ENCODE data around the gene C1QC.
"Not testable (repeated sequence)": the region's sequence is repeated elsewhere in the genome, so short reads cannot be mapped to it uniquely, and the experiment has no call there.

The C1QC gene

GRCh38 chr1:22673486-22674409 lies 30.3 kb downstream of the C1QC start:
- no peak overlapping the region for H3K9ac ChIP-seq (ENCODE audit: low read length)
- no peak overlapping the region for H3K27ac ChIP-seq (ENCODE audit: low read length)
- H3K27me3 ChIP-seq (ENCODE audit: control insufficient read depth, insufficient read depth, low read length) = no peaks in the 10 kb centered on the region
- peaks cover 8% of the 10 kb centered on the region for H3K4me1 ChIP-seq (ENCODE audit: control insufficient read depth, low read depth, low read length)
- no peaks in the 10 kb centered on the region for H3K36me3 ChIP-seq (ENCODE audit: control insufficient read depth, low read depth, low read length)
- H3K9me3 ChIP-seq (ENCODE audit: control insufficient read depth, low read depth, low read length) = no peaks in the 10 kb centered on the region
- H3K4me3 ChIP-seq (ENCODE audit: low read length) = peak overlapping the region; percentile 31

- no peaks in the 10 kb centered on the region for H3K36me3 ChIP-seq (ENCODE audit: control insufficient read depth, low read depth, low read length)
- peaks cover 8% of the 10 kb centered on the region for H3K4me1 ChIP-seq (ENCODE audit: control insufficient read depth, low read depth, low read length)
- no peaks in the 10 kb centered on the region for H3K9me3 ChIP-seq (ENCODE audit: control insufficient read depth, low read depth, low read length)
- H3K4me3 ChIP-seq (ENCODE audit: low read length) = no peak overlapping the region
- no peak overlapping the region for H3K9ac ChIP-seq (ENCODE audit: low read length)
- H3K27me3 ChIP-seq (ENCODE audit: control insufficient read depth, insufficient read depth, low read length) = no peaks in the 10 kb centered on the region
- no peak overlapping the region for H3K27ac ChIP-seq (ENCODE audit: low read length)
These were observed 30.9 kb downstream of the C1QC start for GRCh38 chr1:22674410-22674749.

- not testable (repeated sequence) for H3K36me3 ChIP-seq (ENCODE audit: control insufficient read depth, low read depth, low read length); H3K9me3 ChIP-seq (ENCODE audit: control insufficient read depth, low read depth, low read length); H3K9ac ChIP-seq (ENCODE audit: low read length); H3K4me1 ChIP-seq (ENCODE audit: control insufficient read depth, low read depth, low read length); H3K4me3 ChIP-seq (ENCODE audit: low read length); H3K27ac ChIP-seq (ENCODE audit: low read length); H3K27me3 ChIP-seq (ENCODE audit: control insufficient read depth, insufficient read depth, low read length)
These were observed 32.7 kb downstream of the C1QC start for GRCh38 chr1:22676151-22676550.

GRCh38 chr1:22676916-22677583 lies 33.6 kb downstream of the C1QC start:
- no peak overlapping the region for H3K27ac ChIP-seq (ENCODE audit: low read length)
- no peaks in the 10 kb centered on the region for H3K27me3 ChIP-seq (ENCODE audit: control insufficient read depth, insufficient read depth, low read length)

GRCh38 chr1:22677931-22678896 lies 34.8 kb downstream of the C1QC start:
- no peaks in the 10 kb centered on the region for H3K9me3 ChIP-seq (ENCODE audit: control insufficient read depth, low read depth, low read length)
- H3K4me1 ChIP-seq (ENCODE audit: control insufficient read depth, low read depth, low read length) = peaks cover 6% of the 10 kb centered on the region
- H3K9ac ChIP-seq (ENCODE audit: low read length) = no peak overlapping the region
- no peak overlapping the region for H3K27ac ChIP-seq (ENCODE audit: low read length)
- no peaks in the 10 kb centered on the region for H3K27me3 ChIP-seq (ENCODE audit: control insufficient read depth, insufficient read depth, low read length)
- no peaks in the 10 kb centered on the region for H3K36me3 ChIP-seq (ENCODE audit: control insufficient read depth, low read depth, low read length)
- H3K4me3 ChIP-seq (ENCODE audit: low read length) = no peak overlapping the region

More at GRCh38 chr1:22676916-22677583, 33.6 kb downstream of the C1QC start:
- no peak overlapping the region for H3K4me3 ChIP-seq (ENCODE audit: low read length)
- H3K9ac ChIP-seq (ENCODE audit: low read length) = no peak overlapping the region
- H3K9me3 ChIP-seq (ENCODE audit: control insufficient read depth, low read depth, low read length) = no peaks in the 10 kb centered on the region
- H3K4me1 ChIP-seq (ENCODE audit: control insufficient read depth, low read depth, low read length) = peaks cover 8% of the 10 kb centered on the region
- no peaks in the 10 kb centered on the region for H3K36me3 ChIP-seq (ENCODE audit: control insufficient read depth, low read depth, low read length)

- Histone ChIP-seq H3K27me3 (ENCODE audit: control insufficient read depth, insufficient read depth, low read length) (no peaks in the 10 kb centered on the region), H3K36me3 (ENCODE audit: control insufficient read depth, low read depth, low read length) (no peaks in the 10 kb centered on the region), H3K9me3 (ENCODE audit: control insufficient read depth, low read depth, low read length) (no peaks in the 10 kb centered on the region), H3K4me1 (ENCODE audit: control insufficient read depth, low read depth, low read length) (peaks cover 5% of the 10 kb centered on the region), H3K4me3 (ENCODE audit: low read length) (no peak overlapping the region), H3K9ac (ENCODE audit: low read length) (no peak overlapping the region), H3K27ac (ENCODE audit: low read length) (no peak overlapping the region)
These were observed 37.3 kb downstream of the C1QC start for GRCh38 chr1:22680726-22681125.

GRCh38 chr1:22681556-22682276 lies 38.3 kb downstream of the C1QC start:
- H3K9ac ChIP-seq (ENCODE audit: low read length) = no peak overlapping the region
- no peak overlapping the region for H3K4me3 ChIP-seq (ENCODE audit: low read length)
- H3K9me3 ChIP-seq (ENCODE audit: control insufficient read depth, low read depth, low read length) = no peaks in the 10 kb centered on the region
- H3K27me3 ChIP-seq (ENCODE audit: control insufficient read depth, insufficient read depth, low read length) = no peaks in the 10 kb centered on the region
- no peak overlapping the region for H3K27ac ChIP-seq (ENCODE audit: low read length)
- H3K4me1 ChIP-seq (ENCODE audit: control insufficient read depth, low read depth, low read length) = peaks cover 5% of the 10 kb centered on the region
- no peaks in the 10 kb centered on the region for H3K36me3 ChIP-seq (ENCODE audit: control insufficient read depth, low read depth, low read length)

- Histone ChIP-seq H3K36me3 (ENCODE audit: control insufficient read depth, low read depth, low read length) (no peaks in the 10 kb centered on the region), H3K27me3 (ENCODE audit: control insufficient read depth, insufficient read depth, low read length) (no peaks in the 10 kb centered on the region), H3K4me1 (ENCODE audit: control insufficient read depth, low read depth, low read length) (no peaks in the 10 kb centered on the region), H3K9ac (ENCODE audit: low read length) (no peak overlapping the region), H3K9me3 (ENCODE audit: control insufficient read depth, low read depth, low read length) (no peaks in the 10 kb centered on the region), H3K4me3 (ENCODE audit: low read length) (no peak overlapping the region), H3K27ac (ENCODE audit: low read length) (no peak overlapping the region)
These were observed 40.1 kb downstream of the C1QC start for GRCh38 chr1:22683547-22683946.

GRCh38 chr1:22685591-22686059 lies 42.2 kb downstream of the C1QC start:
- H3K9me3 ChIP-seq (ENCODE audit: control insufficient read depth, low read depth, low read length) = no peaks in the 10 kb centered on the region
- H3K27ac ChIP-seq (ENCODE audit: low read length) = no peak overlapping the region
- no peaks in the 10 kb centered on the region for H3K4me1 ChIP-seq (ENCODE audit: control insufficient read depth, low read depth, low read length)
- H3K36me3 ChIP-seq (ENCODE audit: control insufficient read depth, low read depth, low read length) = no peaks in the 10 kb centered on the region
- H3K9ac ChIP-seq (ENCODE audit: low read length) = no peak overlapping the region
- H3K27me3 ChIP-seq (ENCODE audit: control insufficient read depth, insufficient read depth, low read length) = no peaks in the 10 kb centered on the region
- no peak overlapping the region for H3K4me3 ChIP-seq (ENCODE audit: low read length)

- Histone ChIP-seq H3K9ac (ENCODE audit: low read length) (no peak overlapping the region), H3K27ac (ENCODE audit: low read length) (no peak overlapping the region), H3K4me3 (ENCODE audit: low read length) (no peak overlapping the region), H3K4me1 (ENCODE audit: control insufficient read depth, low read depth, low read length) (no peaks in the 10 kb centered on the region), H3K9me3 (ENCODE audit: control insufficient read depth, low read depth, low read length) (no peaks in the 10 kb centered on the region), H3K36me3 (ENCODE audit: control insufficient read depth, low read depth, low read length) (no peaks in the 10 kb centered on the region), H3K27me3 (ENCODE audit: control insufficient read depth, insufficient read depth, low read length) (no peaks in the 10 kb centered on the region)
These were observed 43.8 kb downstream of the C1QC start for GRCh38 chr1:22687191-22687590.

All from iPS-18a (cell line).